ENCODE measurements around the gene MIF. TPM values are rescaled to one million over a fixed set of nuclear protein-coding genes. Genes with fewer than 3 reads are reported as not detected.

Gene MIF
- total RNA-seq, 1 donor from 2014 or later, result 306 TPM

DNA sequence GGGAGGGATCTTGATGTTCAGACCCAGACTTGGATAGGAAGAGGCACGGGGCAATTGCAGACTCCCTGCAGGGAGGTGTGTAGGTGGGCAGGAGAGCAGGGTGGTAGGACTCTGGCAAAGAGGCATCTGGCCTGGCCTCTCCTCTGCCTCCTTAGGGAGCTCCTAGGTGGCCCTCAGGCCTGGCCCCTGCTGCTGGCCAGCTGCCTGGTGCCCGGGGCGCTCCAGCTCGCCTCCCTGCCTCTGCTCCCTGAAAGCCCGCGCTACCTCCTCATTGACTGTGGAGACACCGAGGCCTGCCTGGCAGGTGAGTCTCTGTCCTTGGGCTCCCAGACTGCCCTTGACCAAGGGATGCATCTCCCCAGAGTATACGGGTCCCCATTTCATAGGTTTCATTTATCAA is 16.6 kb upstream of the MIF start:
- Mint-ChIP-seq H3K27me3 (ENCODE audit: unreplicated experiment) (peaks cover 3% of the 10 kb centered on the region), H3K9me3 (ENCODE audit: unreplicated experiment) (no peaks in the 10 kb centered on the region), H3K36me3 (ENCODE audit: low read depth, unreplicated experiment) (peaks cover 24% of the 10 kb centered on the region), H3K27ac (ENCODE audit: unreplicated experiment) (no peak overlapping the region), H3K4me3 (ENCODE audit: unreplicated experiment) (no peak overlapping the region), H3K4me1 (ENCODE audit: unreplicated experiment) (no peaks in the 10 kb centered on the region)
- DNase-seq (ENCODE audit: low spot score), result no peak
- TF ChIP-seq CTCF (IDR thresholded peaks at IDR 0.05; ENCODE audit: unreplicated experiment), result no peak

- Mint-ChIP-seq H3K27ac (ENCODE audit: unreplicated experiment) (no peak overlapping the region), H3K27me3 (ENCODE audit: unreplicated experiment) (peaks cover 3% of the 10 kb centered on the region), H3K4me3 (ENCODE audit: unreplicated experiment) (no peak overlapping the region), H3K36me3 (ENCODE audit: low read depth, unreplicated experiment) (peaks cover 24% of the 10 kb centered on the region), H3K9me3 (ENCODE audit: unreplicated experiment) (no peaks in the 10 kb centered on the region), H3K4me1 (ENCODE audit: unreplicated experiment) (no peaks in the 10 kb centered on the region)
- no peak for TF ChIP-seq CTCF (IDR thresholded peaks at IDR 0.05; ENCODE audit: unreplicated experiment)
- DNase-seq (ENCODE audit: low spot score), result no peak
These were observed 16.0 kb upstream of the MIF start for GRCh38 chr22:23878219-23878618.

- Mint-ChIP-seq H3K27me3 (ENCODE audit: unreplicated experiment) (peaks cover 3% of the 10 kb centered on the region), H3K27ac (ENCODE audit: unreplicated experiment) (no peak overlapping the region), H3K9me3 (ENCODE audit: unreplicated experiment) (no peaks in the 10 kb centered on the region), H3K4me3 (ENCODE audit: unreplicated experiment) (no peak overlapping the region), H3K36me3 (ENCODE audit: low read depth, unreplicated experiment) (peaks cover 21% of the 10 kb centered on the region), H3K4me1 (ENCODE audit: unreplicated experiment) (no peaks in the 10 kb centered on the region)
- DNase-seq (ENCODE audit: low spot score), result no peak
- TF ChIP-seq CTCF (IDR thresholded peaks at IDR 0.05; ENCODE audit: unreplicated experiment), result no peak
These were observed 11.8 kb upstream of the MIF start for GRCh38 chr22:23882370-23882769.

DNA sequence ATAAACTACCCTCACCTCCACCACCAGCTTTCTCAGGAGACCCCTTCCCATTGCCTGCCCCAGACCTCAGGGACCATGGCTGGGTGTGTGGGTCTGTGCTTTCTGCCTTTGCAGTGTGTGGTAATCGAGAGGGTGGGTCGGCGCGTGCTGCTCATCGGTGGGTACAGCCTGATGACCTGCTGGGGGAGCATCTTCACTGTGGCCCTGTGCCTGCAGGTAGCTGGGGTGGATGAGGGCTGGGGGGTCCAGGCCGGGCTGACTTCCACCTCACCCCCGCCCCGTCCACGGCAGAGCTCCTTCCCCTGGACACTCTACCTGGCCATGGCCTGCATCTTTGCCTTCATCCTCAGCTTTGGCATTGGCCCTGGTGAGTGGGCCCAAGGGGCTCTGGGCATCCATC is 10.5 kb upstream of the MIF start:
- no peaks in the 10 kb centered on the region for H3K9me3 Mint-ChIP-seq (ENCODE audit: unreplicated experiment)
- peaks cover 15% of the 10 kb centered on the region for H3K36me3 Mint-ChIP-seq (ENCODE audit: low read depth, unreplicated experiment)
- no peak overlapping the region for H3K27ac Mint-ChIP-seq (ENCODE audit: unreplicated experiment)
- H3K27me3 Mint-ChIP-seq (ENCODE audit: unreplicated experiment), result peaks cover 3% of the 10 kb centered on the region
- no peak for DNase-seq (ENCODE audit: low spot score)
- H3K4me3 Mint-ChIP-seq (ENCODE audit: unreplicated experiment), result no peak overlapping the region
- no peaks in the 10 kb centered on the region for H3K4me1 Mint-ChIP-seq (ENCODE audit: unreplicated experiment)
- no peak for TF ChIP-seq CTCF (IDR thresholded peaks at IDR 0.05; ENCODE audit: unreplicated experiment)

GRCh38 chr22:23884140-23884539 is 10.0 kb upstream of the MIF start:
- Mint-ChIP-seq H3K27ac (ENCODE audit: unreplicated experiment) (no peak overlapping the region), H3K36me3 (ENCODE audit: low read depth, unreplicated experiment) (peaks cover 14% of the 10 kb centered on the region), H3K27me3 (ENCODE audit: unreplicated experiment) (peaks cover 3% of the 10 kb centered on the region), H3K4me3 (ENCODE audit: unreplicated experiment) (no peak overlapping the region), H3K4me1 (ENCODE audit: unreplicated experiment) (no peaks in the 10 kb centered on the region), H3K9me3 (ENCODE audit: unreplicated experiment) (no peaks in the 10 kb centered on the region)
- TF ChIP-seq CTCF (IDR thresholded peaks at IDR 0.05; ENCODE audit: unreplicated experiment), result no peak
- no peak for DNase-seq (ENCODE audit: low spot score)

Measured in endothelial cell (in vitro differentiated cells).